Measurements from ENCODE around the gene CADPS.

DNA sequence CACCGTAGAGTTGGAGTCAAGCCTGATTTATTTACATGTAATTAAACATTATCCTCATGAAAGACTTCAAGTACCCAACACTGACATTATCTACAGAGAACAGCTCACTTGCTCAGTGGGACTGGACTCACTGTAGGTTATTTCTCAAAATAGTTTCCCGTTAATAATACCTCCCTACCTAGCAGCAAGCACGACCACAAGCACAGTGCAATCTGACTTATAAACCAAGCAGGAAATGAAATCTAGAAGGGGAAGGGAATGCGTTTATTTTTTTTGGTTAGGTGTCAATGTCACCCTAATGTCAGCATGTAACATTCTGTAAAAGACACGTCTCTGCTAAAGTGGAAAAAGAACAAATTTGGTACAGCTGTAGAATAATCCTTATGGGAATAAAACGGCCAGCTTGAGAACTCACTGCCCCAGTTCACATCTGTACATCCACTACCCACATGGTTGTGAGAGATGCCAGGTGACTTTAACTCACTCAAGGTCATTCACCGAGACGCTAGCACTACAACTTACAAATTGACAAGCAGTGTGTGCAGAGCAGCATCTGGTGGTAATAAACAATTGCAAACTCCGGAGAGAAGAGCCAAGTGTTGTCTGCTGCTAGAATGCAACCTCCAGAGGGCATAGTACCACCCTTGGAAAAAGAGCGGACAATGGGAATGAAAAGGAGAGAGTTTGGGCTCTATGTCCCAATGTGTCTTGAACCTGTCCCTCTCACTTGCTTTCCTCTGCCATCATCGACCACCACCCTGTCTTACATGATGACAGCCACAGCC lies 242.5 kb downstream of the CADPS start:
- TF ChIP-seq POLR2AphosphoS5 (IDR thresholded peaks at IDR 0.05) (no peak), CTCF (IDR thresholded peaks at IDR 0.05) (no peak), POLR2A (IDR thresholded peaks at IDR 0.05) (no peak)
